HG03159 (cell line): ENCODE results near the gene ABHD18.
"Not testable (repeated sequence)": the region's sequence is repeated elsewhere in the genome, so short reads cannot be mapped to it uniquely, and the experiment has no call there.

Source experiments
- ATAC-seq: cut with Tn5 transposase; IDR thresholded peaks from one replicate; pipeline ENCODE4 v1.9.1; 2021; ENCODE audit warnings: mild to moderate bottlenecking, moderate library complexity; ENCODE audit not compliant: unreplicated experiment

ABHD18 gene

GRCh38 chr4:127965062-127965802 is at the start of gene ABHD18, which contains the start of gene MFSD8:
TSS of gene ABHD18 (plus strand) at chr4:127965406. CDS start at chr4:127982956, 17,550 bp downstream.
TSS of gene MFSD8 (minus strand) at chr4:127965173. CDS start at chr4:127965133, 40 bp downstream.
- peak; percentile 95 for ATAC-seq

- no peak for ATAC-seq
Measured at GRCh38 chr4:127916512-127916911, 48.7 kb upstream of the ABHD18 start.

- ATAC-seq = no peak
Measured at GRCh38 chr4:127917151-127917550, 48.1 kb upstream of the ABHD18 start.

DNA sequence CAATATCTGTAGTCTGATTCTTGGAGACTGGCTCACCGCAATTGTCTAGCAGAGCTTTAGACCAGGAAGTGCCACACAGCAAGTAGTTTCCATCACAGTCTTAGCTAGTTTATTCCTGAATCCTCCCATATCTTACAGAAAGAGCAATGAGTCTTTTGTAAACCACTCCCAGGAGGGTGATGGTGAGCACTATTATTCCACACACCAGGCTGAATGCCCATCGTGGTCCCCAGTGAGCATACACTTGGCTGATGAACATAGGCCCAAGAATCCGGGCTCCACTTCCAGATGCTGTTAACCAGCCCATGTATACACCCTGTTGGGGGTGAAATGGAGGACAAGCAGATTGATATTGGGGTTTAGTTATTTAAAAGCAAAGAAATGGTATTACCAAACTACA is 44.7 kb upstream of the ABHD18 start:
- ATAC-seq = no peak

GRCh38 chr4:127922226-127922625 is 43.0 kb upstream of the ABHD18 start:
- no peak for ATAC-seq

GRCh38 chr4:127925720-127926119 is 39.5 kb upstream of the ABHD18 start:
- not testable (repeated sequence) for ATAC-seq

- ATAC-seq = no peak
Measured at GRCh38 chr4:127930175-127930574, 35.0 kb upstream of the ABHD18 start.

GRCh38 chr4:127931836-127932235 is 33.4 kb upstream of the ABHD18 start:
- ATAC-seq = not testable (repeated sequence)

DNA sequence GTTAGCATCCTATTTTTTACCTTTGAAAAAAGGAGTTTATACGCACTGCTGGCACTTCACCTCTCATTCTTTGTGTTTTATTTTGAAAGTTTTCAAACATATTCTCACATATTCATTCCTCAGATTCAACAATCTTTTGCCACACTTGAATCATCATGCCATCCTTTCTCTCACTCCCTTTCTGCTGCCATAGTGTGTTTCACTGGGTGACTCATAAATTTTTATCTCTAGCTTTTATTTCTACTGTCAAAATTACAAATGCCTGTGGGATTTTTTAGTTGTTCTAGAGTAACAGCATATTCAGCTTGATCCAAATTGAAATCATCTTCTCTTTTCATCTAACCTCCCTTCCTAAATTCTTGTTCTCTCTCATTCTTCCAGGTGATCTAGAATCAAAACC is 28.2 kb upstream of the ABHD18 start:
- ATAC-seq = no peak

DNA sequence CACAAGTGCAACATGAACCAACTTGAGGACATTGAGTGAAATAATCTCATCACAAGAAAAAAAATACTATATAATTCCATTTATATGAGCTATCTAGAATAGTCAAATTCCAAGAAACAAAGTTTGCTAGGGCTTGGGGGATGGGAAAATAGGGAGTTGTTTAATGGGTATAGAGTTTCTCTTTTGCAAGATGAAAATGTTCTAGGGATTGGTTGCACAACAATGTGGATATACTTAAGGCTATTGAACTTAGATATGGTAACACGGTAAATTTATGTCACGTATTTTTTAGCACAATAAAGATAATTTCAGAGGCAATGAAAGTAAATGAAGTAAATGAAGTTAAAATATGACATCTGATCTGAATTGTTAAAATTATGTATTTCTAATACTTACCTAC is 8.1 kb upstream of the ABHD18 start:
- no peak for ATAC-seq

- ATAC-seq = no peak
Measured at GRCh38 chr4:127959794-127960193, 5.4 kb upstream of the ABHD18 start.

DNA sequence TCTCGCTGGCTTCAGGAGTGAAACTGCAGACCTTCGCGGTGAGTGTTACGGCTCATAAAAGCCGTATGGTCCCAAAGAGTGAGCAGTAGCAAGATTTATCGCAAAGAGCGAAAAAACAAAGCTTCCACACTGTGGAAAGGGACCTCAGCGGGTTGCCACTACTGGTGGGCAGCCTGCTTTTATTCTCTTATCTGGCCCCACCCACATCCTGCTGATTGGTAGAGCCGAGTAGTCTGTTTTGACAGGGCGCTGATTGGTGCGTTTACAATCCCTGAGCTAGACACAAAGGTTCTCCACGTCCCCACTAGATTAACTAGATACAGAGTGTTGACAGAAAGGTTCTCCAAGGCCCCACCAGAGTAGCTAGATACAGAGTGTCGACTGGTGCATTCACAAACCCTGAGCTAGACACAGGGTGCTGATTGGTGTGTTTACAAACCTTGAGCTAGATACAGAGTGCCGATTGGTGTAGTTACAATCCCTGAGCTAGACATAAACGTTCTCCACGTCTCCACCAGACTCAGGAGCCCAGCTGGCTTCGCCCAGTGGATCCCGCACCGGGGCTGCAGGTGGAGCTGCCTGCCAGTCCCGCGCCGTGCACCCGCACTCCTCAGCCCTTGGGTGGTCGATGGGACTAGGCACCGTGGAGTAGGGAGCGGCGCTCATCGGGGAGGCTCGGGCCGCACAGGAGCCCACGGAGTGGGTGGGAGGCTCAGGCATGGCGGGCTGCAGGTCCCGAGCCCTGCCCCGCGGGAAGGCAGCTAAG is 1.4 kb upstream of the ABHD18 start:
- ATAC-seq = not testable (repeated sequence)

- peak; percentile 21 for ATAC-seq
Measured at GRCh38 chr4:127964426-127965061, 662 bp upstream of the ABHD18 start.

GRCh38 chr4:127965803-127966175 is 583 bp downstream of the ABHD18 start:
- peak; percentile 27 for ATAC-seq

GRCh38 chr4:127967141-127967775 is 2.1 kb downstream of the ABHD18 start:
- no peak for ATAC-seq

- no peak for ATAC-seq
Measured at GRCh38 chr4:127968586-127968985, 3.4 kb downstream of the ABHD18 start.

DNA sequence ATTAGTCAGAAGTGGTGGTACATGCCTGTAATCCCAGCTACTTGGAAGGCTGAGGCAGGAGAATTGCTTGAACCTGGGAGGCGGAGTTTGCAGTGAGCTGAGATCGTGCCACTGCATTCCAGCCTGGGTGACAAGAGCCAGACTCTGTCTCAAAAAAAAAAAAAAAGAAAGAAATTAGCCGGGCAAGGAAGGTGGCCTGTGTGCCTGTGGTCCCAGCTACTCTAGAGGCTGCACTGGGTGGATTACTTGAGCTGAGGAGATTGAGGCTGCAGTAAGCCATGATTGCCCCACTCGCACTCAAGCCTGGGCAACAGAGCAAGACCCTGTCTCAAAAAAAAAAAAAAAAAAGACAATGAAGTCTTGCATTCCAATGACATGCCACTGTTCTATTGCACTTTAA is 5.7 kb downstream of the ABHD18 start:
- not testable (repeated sequence) for ATAC-seq

DNA sequence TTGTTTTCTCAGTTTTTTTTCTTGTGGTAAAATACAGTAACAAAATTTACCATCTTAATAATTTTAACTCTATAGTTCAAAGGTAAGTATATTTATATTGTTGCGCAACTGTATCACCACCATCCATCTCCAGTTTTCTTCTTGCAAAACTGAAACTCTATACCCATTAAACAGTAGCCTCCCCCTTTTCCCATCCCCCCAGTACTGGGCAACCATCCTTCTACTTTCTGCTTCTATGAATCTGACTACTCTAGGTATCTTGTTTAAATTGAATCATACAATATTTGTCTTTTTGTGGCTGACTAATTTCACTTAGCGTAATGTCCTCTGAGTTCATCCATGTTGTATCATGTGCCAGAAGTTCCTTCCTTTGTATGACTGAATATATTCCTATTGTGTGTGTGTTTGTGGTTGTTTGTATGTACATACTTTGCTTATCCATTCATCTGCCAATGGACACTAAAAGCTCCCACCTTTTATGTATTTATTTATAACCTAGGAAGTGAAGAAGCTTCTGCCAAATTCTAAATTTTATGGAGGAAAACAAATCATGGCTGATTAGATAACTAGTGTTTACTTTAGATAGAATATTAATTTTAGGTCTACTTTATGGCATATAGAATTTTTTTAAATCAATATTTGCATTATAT is 10.0 kb downstream of the ABHD18 start:
- no peak for ATAC-seq

DNA sequence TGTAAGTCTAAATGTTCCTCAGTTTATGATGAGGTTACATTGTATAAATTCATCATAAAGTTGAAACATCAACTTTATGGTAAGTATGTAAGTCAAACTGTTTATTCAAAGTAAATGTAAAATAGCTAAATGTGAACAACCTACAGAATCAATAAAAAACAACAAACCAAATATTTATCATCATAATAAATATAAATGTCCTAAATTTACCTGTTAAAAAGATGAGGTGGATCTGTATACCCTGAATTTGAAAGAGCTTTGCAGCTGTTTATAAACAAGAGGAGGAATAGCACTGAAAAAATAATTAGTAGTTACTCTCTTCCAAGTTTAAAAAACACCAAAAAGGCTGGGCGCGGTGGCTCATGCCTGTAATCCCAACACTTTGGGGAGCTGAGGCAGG is 13.7 kb downstream of the ABHD18 start:
- no peak for ATAC-seq

GRCh38 chr4:127982445-127982844 is 17.2 kb downstream of the ABHD18 start:
- no peak for ATAC-seq

DNA sequence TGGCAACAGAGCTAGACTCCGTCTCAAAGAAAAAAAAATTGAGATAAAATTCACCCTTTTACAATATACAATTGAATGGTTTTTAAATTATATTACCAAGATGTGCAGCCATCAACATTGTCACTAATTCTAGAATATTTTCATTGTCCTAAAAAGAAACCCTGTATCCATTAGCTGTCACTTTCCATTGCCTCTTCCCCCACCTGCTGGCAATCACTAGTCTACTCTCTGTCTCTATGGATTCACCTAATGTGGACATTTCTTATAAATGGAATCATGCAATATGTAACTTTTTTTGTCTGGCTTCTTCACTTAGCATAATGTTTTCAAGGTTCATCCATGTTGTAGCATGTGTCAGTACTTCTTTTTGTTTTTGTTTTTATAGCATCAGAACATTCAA is 20.8 kb downstream of the ABHD18 start:
- ATAC-seq = no peak
